ENCODE measurements around the gene ATAD3B.
"Not testable (repeated sequence)": the region's sequence is repeated elsewhere in the genome, so short reads cannot be mapped to it uniquely, and the experiment has no call there.

The ATAD3B gene

GRCh38 chr1:1442069-1442770 lies 29.3 kb upstream of the ATAD3B start:
- no peak for DNase-seq (ENCODE audit: low read depth in 2 of 2)
- no peak for TF ChIP-seq CTCF (IDR thresholded peaks at IDR 0.05; ENCODE audit: low read depth, low read length)

GRCh38 chr1:1446631-1447030 lies 24.9 kb upstream of the ATAD3B start:
- not testable (repeated sequence) for DNase-seq (ENCODE audit: low read depth in 2 of 2)

More at GRCh38 chr1:1442069-1442770, 29.3 kb upstream of the ATAD3B start:
- no peak overlapping the region for H3K4me3 ChIP-seq (replicated peaks in 1 of 2; ENCODE audit: low read depth in 2 of 2, low read length in 2 of 2)

GRCh38 chr1:1449099-1449739 lies 22.3 kb upstream of the ATAD3B start, which contains the start of gene ATAD3C:
ATAD3C (plus strand) TSS chr1:1449689; CDS start chr1:1450684, 995 bp downstream.
- no peak for DNase-seq (ENCODE audit: low read depth in 2 of 2)
- no peak within 1 kb of the TSS for H3K4me3 ChIP-seq (replicated peaks in 1 of 2; ENCODE audit: low read depth in 2 of 2, low read length in 2 of 2)
- TF ChIP-seq CTCF (IDR thresholded peaks at IDR 0.05; ENCODE audit: low read depth, low read length): no peak

More at GRCh38 chr1:1446631-1447030, 24.9 kb upstream of the ATAD3B start:
- H3K4me3 ChIP-seq (replicated peaks in 1 of 2; ENCODE audit: low read depth in 2 of 2, low read length in 2 of 2): not testable (repeated sequence)

GRCh38 chr1:1450616-1451015 lies 20.9 kb upstream of the ATAD3B start:
- not testable (repeated sequence) for H3K4me3 ChIP-seq (replicated peaks in 1 of 2; ENCODE audit: low read depth in 2 of 2, low read length in 2 of 2); DNase-seq (ENCODE audit: low read depth in 2 of 2)

- TF ChIP-seq CTCF (IDR thresholded peaks at IDR 0.05; ENCODE audit: low read depth, low read length): no peak
- DNase-seq (ENCODE audit: low read depth in 2 of 2): no peak
- H3K4me3 ChIP-seq (replicated peaks in 1 of 2; ENCODE audit: low read depth in 2 of 2, low read length in 2 of 2): no peak overlapping the region
Measured at GRCh38 chr1:1451696-1452364, 19.7 kb upstream of the ATAD3B start.

- not testable (repeated sequence) for H3K4me3 ChIP-seq (replicated peaks in 1 of 2; ENCODE audit: low read depth in 2 of 2, low read length in 2 of 2); DNase-seq (ENCODE audit: low read depth in 2 of 2)
Measured at GRCh38 chr1:1452365-1452739, 19.2 kb upstream of the ATAD3B start.

GRCh38 chr1:1452882-1453281 lies 18.7 kb upstream of the ATAD3B start:
- TF ChIP-seq CTCF (IDR thresholded peaks at IDR 0.05; ENCODE audit: low read depth, low read length): no peak
- no peak overlapping the region for H3K4me3 ChIP-seq (replicated peaks in 1 of 2; ENCODE audit: low read depth in 2 of 2, low read length in 2 of 2)
- DNase-seq (ENCODE audit: low read depth in 2 of 2): no peak

GRCh38 chr1:1454286-1455056 lies 17.1 kb upstream of the ATAD3B start:
- DNase-seq (ENCODE audit: low read depth in 2 of 2); H3K4me3 ChIP-seq (replicated peaks in 1 of 2; ENCODE audit: low read depth in 2 of 2, low read length in 2 of 2): not testable (repeated sequence)
